Neuronal stem cell (in vitro differentiated cells): ENCODE data around the gene AP1S1.

Experiments
- DNase-seq: peaks from one replicate; pipeline ENCODE4 v3.0.0-alpha.2; 2013; ENCODE audit warnings: low spot score
- H2AFZ ChIP-seq: one replicate; pipeline ENCODE4 v1.6.1; 2013; ENCODE audit warnings: mild to moderate bottlenecking, low read length, inconsistent platforms
- H2AK5ac ChIP-seq: 2 replicates; pipeline ENCODE4 v1.6.1; 2013; ENCODE audit warnings: low read depth, mild to moderate bottlenecking, inconsistent platforms, low read length, moderate library complexity, mixed read lengths
- H2BK120ac ChIP-seq: 2 replicates; pipeline ENCODE4 v1.6.1; 2013; ENCODE audit warnings: low read depth, mild to moderate bottlenecking, inconsistent platforms, low read length, moderate library complexity, mixed read lengths
- H2BK12ac ChIP-seq: one replicate; pipeline ENCODE4 v1.6.1; 2013; ENCODE audit warnings: low read length, inconsistent platforms
- H2BK15ac ChIP-seq: 2 replicates; pipeline ENCODE4 v1.6.1; 2013; ENCODE audit warnings: mild to moderate bottlenecking, low read length, inconsistent platforms, mixed read lengths
- H2BK5ac ChIP-seq: one replicate; pipeline ENCODE4 v1.6.1; 2013; ENCODE audit warnings: inconsistent platforms, mild to moderate bottlenecking, low read length, moderate library complexity
- H3K14ac ChIP-seq: one replicate; pipeline ENCODE4 v1.6.1; 2013; ENCODE audit warnings: low read length, inconsistent platforms
- H3K18ac ChIP-seq: 2 replicates; pipeline ENCODE4 v1.6.1; 2013; ENCODE audit warnings: low read length, inconsistent platforms
- H3K23ac ChIP-seq: 2 replicates; pipeline ENCODE4 v1.6.1; 2013; ENCODE audit warnings: low read depth, mild to moderate bottlenecking, mixed read lengths, low read length, inconsistent platforms; ENCODE audit not compliant: poor library complexity
- H3K27ac ChIP-seq: replicated peaks from 3 replicates; pipeline ENCODE4 v1.5.1; 2013; ENCODE audit warnings: low read length, inconsistent platforms
- H3K27me3 ChIP-seq, 3 experiments: 2 replicates each; pipeline ENCODE4 v1.6.1; 2013; ENCODE audit warnings: low read length in 3 of 3, mild to moderate bottlenecking in 2 of 3, inconsistent platforms in 1 of 3, low read depth in 1 of 3, mixed read lengths in 1 of 3, moderate library complexity in 1 of 3; ENCODE audit not compliant: control insufficient read depth in 3 of 3, insufficient read depth in 3 of 3
- H3K36me3 ChIP-seq, 2 donors: replicated peaks in 1 of 2; 2 replicates each; pipeline ENCODE4 v1.6.1; 2013; ENCODE audit warnings: low read length in 2 of 2; ENCODE audit not compliant: control insufficient read depth in 2 of 2, insufficient read depth in 2 of 2
- H3K4ac ChIP-seq: 2 replicates; pipeline ENCODE4 v1.6.1; 2013; ENCODE audit warnings: inconsistent platforms, mild to moderate bottlenecking, low read length, moderate library complexity
- H3K4me1 ChIP-seq, 2 donors: 1 replicate in 1 of 2; 2 replicates in 1 of 2; pipeline ENCODE4 v1.6.1; 2013; ENCODE audit warnings: low read length in 2 of 2, low read depth in 1 of 2; ENCODE audit not compliant: control insufficient read depth in 2 of 2, insufficient read depth in 1 of 2
- H3K4me2 ChIP-seq: one replicate; pipeline ENCODE4 v1.6.1; 2013; ENCODE audit warnings: mild to moderate bottlenecking, low read length, inconsistent platforms; ENCODE audit not compliant: insufficient read depth, poor library complexity, severe bottlenecking
- H3K4me3 ChIP-seq, 2 donors: 2 replicates each; pipeline ENCODE4 v1.5.1; 2013; ENCODE audit warnings: low read length in 2 of 2, mild to moderate bottlenecking in 2 of 2, inconsistent platforms in 1 of 2, moderate library complexity in 1 of 2
- H3K79me1 ChIP-seq: one replicate; pipeline ENCODE4 v1.6.1; 2013; ENCODE audit warnings: low read depth, mild to moderate bottlenecking, inconsistent platforms, low read length, moderate library complexity
- H3K9ac ChIP-seq: one replicate; pipeline ENCODE4 v1.6.1; 2013; ENCODE audit warnings: mild to moderate bottlenecking, low read depth, low read length, inconsistent platforms; ENCODE audit not compliant: poor library complexity
- H3K9me3 ChIP-seq, 2 donors: replicated peaks in 1 of 2; 2 replicates each; pipeline versions ENCODE3 to v1.6.1; 2013; ENCODE audit warnings: low read length in 2 of 2, mild to moderate bottlenecking in 2 of 2, inconsistent platforms in 1 of 2, low read depth in 1 of 2, mixed read lengths in 1 of 2, moderate library complexity in 1 of 2; ENCODE audit not compliant: control insufficient read depth in 2 of 2, insufficient read depth in 1 of 2
- H4K8ac ChIP-seq: one replicate; pipeline ENCODE4 v1.6.1; 2013; ENCODE audit warnings: low read depth, mild to moderate bottlenecking, inconsistent platforms, low read length, moderate library complexity
- H4K91ac ChIP-seq: one replicate; pipeline ENCODE4 v1.6.1; 2013; ENCODE audit warnings: low read length, low read depth, mild to moderate bottlenecking, inconsistent platforms; ENCODE audit not compliant: poor library complexity
- WGBS, 2 donors: extraction: QIAGEN DNeasy Blood & Tissue Kit; methylation state at CpG; one replicate each; pipeline ENCODE4 v1.1.7; 2013; ENCODE audit warnings: missing lambda C conversion rate in 2 of 2, mixed read lengths in 1 of 2; ENCODE audit not compliant: insufficient read length in 2 of 2, insufficient replicate concordance in 1 of 2; ENCODE audit errors: extremely low coverage in 2 of 2; 5-methylcytosine and 5-hydroxymethylcytosine counted together

AP1S1 gene

DNA sequence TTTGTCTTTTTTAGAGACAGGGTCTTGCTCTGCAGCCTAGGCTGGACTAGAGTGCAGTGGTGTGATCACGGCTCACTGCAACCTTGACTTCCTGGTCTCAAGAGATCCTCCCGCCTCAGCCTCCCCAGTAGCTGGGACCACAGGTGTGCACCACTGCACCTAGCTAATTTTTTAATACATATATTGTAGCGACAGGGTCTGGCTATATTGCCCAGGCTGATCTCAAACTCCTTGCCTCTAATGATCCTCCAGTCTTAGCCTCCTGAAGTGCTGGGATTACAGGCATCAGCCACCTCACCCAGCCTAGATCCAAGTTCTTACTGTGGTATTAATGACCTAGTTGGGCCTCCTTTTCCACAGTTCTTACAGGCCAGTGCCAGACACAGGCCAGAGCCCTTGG is 39.1 kb upstream of the AP1S1 start:
- no peak overlapping the region for H2BK120ac ChIP-seq
- no peak overlapping the region for H3K4me3 ChIP-seq
- H2BK5ac ChIP-seq = no peak overlapping the region
- no peak overlapping the region for H4K8ac ChIP-seq
- H2AFZ ChIP-seq = no peak overlapping the region
- H3K4me2 ChIP-seq = no peak overlapping the region
- H3K4me1 ChIP-seq = peaks cover 0 to 2% of the 10 kb centered on the region in 2 donors
- no peak overlapping the region for H3K4ac ChIP-seq
- WGBS, 2 donors = no CpG with 5 or more reads among the region's 3 CpGs
- H3K18ac ChIP-seq = no peak overlapping the region
- H3K14ac ChIP-seq = no peak overlapping the region
- no peak overlapping the region for H2AK5ac ChIP-seq
- H2BK15ac ChIP-seq = no peak overlapping the region
- no peaks in the 10 kb centered on the region for H3K27me3 ChIP-seq
- H3K23ac ChIP-seq = no peak overlapping the region
- no peaks in the 10 kb centered on the region for H3K36me3 ChIP-seq
- H2BK12ac ChIP-seq = peak overlapping the region; percentile 31
- no peaks in the 10 kb centered on the region for H3K9me3 ChIP-seq
- no peak overlapping the region for H3K27ac ChIP-seq
- no peak overlapping the region for H4K91ac ChIP-seq
- no peak for DNase-seq
- H3K79me1 ChIP-seq = no peaks in the 10 kb centered on the region
- no peak overlapping the region for H3K9ac ChIP-seq

DNA sequence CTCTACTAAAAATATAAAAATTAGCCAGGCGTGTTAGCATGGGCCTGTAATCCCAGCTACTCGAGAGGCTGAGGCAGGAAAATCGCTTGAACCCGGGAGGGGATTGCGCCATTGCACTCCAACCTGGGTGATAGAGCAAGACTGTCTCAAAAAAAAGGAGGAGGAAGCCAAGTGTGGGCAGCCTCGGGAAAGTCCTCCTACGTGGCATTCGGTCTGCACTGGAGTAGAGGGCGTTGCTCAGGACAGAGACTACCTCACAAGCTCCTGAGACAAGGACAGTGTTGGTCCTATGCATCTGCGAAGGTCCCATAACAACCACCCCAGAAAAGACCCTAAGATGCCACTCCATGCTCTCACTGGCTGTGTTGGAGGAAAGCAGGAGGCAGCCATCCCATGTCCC is 37.4 kb upstream of the AP1S1 start:
- H2BK12ac ChIP-seq = peak overlapping the region; percentile 82
- no peak overlapping the region for H4K8ac ChIP-seq
- H3K9ac ChIP-seq = no peak overlapping the region
- H3K14ac ChIP-seq = peak overlapping the region; percentile 56
- no CpG with 5 or more reads among the region's 10 CpGs for whole genome bisulfite sequencing, 2 donors
- no peak overlapping the region for H3K4ac ChIP-seq
- peak overlapping the region; percentile 86 for H3K23ac ChIP-seq
- no peak overlapping the region for H2BK120ac ChIP-seq
- no peaks in the 10 kb centered on the region for H3K79me1 ChIP-seq
- no peaks in the 10 kb centered on the region for H3K9me3 ChIP-seq
- H3K18ac ChIP-seq = peak overlapping the region; percentile 86
- H2AFZ ChIP-seq = no peak overlapping the region
- H3K4me1 ChIP-seq = peaks cover 1 to 3% of the 10 kb centered on the region in 2 donors
- H3K4me2 ChIP-seq = no peak overlapping the region
- H3K27me3 ChIP-seq = no peaks in the 10 kb centered on the region
- H3K36me3 ChIP-seq = no peaks in the 10 kb centered on the region
- H3K4me3 ChIP-seq = no peak overlapping the region
- no peak for DNase-seq
- H2BK5ac ChIP-seq = peak overlapping the region; percentile 53
- H2AK5ac ChIP-seq = peak overlapping the region; percentile 70
- no peak overlapping the region for H4K91ac ChIP-seq
- H3K27ac ChIP-seq = no peak overlapping the region
- no peak overlapping the region for H2BK15ac ChIP-seq

DNA sequence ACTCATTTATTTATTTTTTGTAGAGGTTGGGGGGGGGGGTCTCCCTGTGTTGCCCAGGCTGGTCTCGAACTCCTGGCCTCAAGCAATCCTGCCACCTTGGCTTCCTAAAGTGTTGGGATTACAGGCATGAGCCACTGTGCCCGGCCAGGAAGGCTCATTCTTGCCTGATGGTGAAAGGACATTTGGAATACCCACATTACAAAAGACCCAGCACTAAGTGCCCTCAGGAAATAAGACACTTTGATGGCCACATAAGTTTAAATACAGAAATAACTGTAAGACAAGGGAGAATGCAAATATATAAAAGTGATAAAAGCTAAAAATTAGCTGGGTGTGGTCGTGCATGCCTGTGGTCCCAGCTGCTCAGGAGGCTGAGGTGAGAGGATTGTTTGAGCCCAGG is 35.4 kb upstream of the AP1S1 start:
- no CpG with 5 or more reads among the region's 3 CpGs for WGBS, 2 donors
- Histone ChIP-seq H3K27me3 (no peaks in the 10 kb centered on the region), H4K91ac (no peak overlapping the region), H3K27ac (no peak overlapping the region), H3K9ac (no peak overlapping the region), H4K8ac (no peak overlapping the region), H2BK15ac (no peak overlapping the region), H3K23ac (no peak overlapping the region), H3K4me2 (no peak overlapping the region), H3K18ac (no peak overlapping the region), H3K4ac (no peak overlapping the region), H2BK5ac (no peak overlapping the region), H2AK5ac (no peak overlapping the region), H3K4me1 (peaks cover 7 to 9% of the 10 kb centered on the region in 2 donors), H2AFZ (no peak overlapping the region), H3K9me3 (no peaks in the 10 kb centered on the region), H3K4me3 (no peak overlapping the region), H3K79me1 (no peaks in the 10 kb centered on the region), H3K36me3 (no peaks in the 10 kb centered on the region), H3K14ac (no peak overlapping the region), H2BK12ac (no peak overlapping the region), H2BK120ac (no peak overlapping the region)
- DNase-seq = no peak

DNA sequence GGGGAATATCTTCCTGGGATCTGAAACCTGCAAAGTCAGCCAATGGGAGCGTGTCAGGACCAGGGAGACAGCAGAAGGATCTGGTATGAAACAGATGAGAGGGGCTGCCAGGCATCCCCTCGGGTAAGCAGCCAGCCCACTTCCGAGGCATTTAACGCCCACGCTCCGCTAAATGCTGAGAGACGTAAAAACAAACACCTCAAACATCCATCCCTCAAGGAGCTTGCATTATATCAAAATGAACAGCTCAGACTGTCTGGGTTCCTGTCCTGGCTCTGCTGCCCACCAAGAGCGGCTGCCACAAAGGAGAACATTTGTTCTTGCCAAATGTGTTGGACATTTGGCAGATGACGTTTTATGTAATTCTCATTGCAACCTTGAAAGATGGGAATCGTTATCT is 34.4 kb upstream of the AP1S1 start:
- no peak overlapping the region for H2AFZ ChIP-seq
- H3K4me2 ChIP-seq = no peak overlapping the region
- H3K4me1 ChIP-seq = peaks cover 7 to 14% of the 10 kb centered on the region in 2 donors
- no CpG with 5 or more reads among the region's 10 CpGs for WGBS, 2 donors
- no peak overlapping the region for H3K23ac ChIP-seq
- no peak for DNase-seq
- no peak overlapping the region for H2AK5ac ChIP-seq
- no peak overlapping the region for H3K27ac ChIP-seq
- H3K18ac ChIP-seq = no peak overlapping the region
- H3K4me3 ChIP-seq = no peak overlapping the region
- H2BK5ac ChIP-seq = no peak overlapping the region
- no peaks in the 10 kb centered on the region for H3K27me3 ChIP-seq
- H4K91ac ChIP-seq = no peak overlapping the region
- H3K79me1 ChIP-seq = no peaks in the 10 kb centered on the region
- no peak overlapping the region for H3K14ac ChIP-seq
- no peak overlapping the region for H2BK120ac ChIP-seq
- H3K9ac ChIP-seq = no peak overlapping the region
- no peak overlapping the region for H2BK12ac ChIP-seq
- no peak overlapping the region for H4K8ac ChIP-seq
- H2BK15ac ChIP-seq = no peak overlapping the region
- no peak overlapping the region for H3K4ac ChIP-seq
- no peaks in the 10 kb centered on the region for H3K36me3 ChIP-seq
- no peaks in the 10 kb centered on the region for H3K9me3 ChIP-seq
